Liver (tissue), 9 donors: ENCODE results near the gene RAB3B. TPM values are rescaled to one million over a fixed set of nuclear protein-coding genes. Genes with fewer than 3 reads are reported as not detected.

Experiments used
- DNase-seq: peaks from one replicate; pipeline ENCODE4 v3.0.0-alpha.2; 2017; ENCODE audit warnings: low spot score
- H3K27ac ChIP-seq, 2 donors: one replicate each; pipeline ENCODE4 v1.7.0; 2013; ENCODE audit warnings: inconsistent platforms in 2 of 2, low read length in 2 of 2, control low read depth in 1 of 2, low read depth in 1 of 2, mild to moderate bottlenecking in 1 of 2
- H3K27me3 ChIP-seq, 4 donors: one replicate each; pipeline versions ENCODE4 v1.6.1 to v1.7.0; 2013; ENCODE audit warnings: low read length in 3 of 4, inconsistent platforms in 1 of 4, mild to moderate bottlenecking in 1 of 4, moderate library complexity in 1 of 4; ENCODE audit not compliant: control insufficient read depth in 4 of 4, insufficient read depth in 4 of 4
- H3K36me3 ChIP-seq, 4 donors: one replicate each; pipeline versions ENCODE4 v1.6.1 to v1.7.0; 2013; ENCODE audit warnings: low read length in 3 of 4, mild to moderate bottlenecking in 3 of 4, low read depth in 1 of 4, moderate library complexity in 1 of 4; ENCODE audit not compliant: control insufficient read depth in 4 of 4, insufficient read depth in 3 of 4
- H3K4me1 ChIP-seq, 4 donors: one replicate each; pipeline versions ENCODE4 v1.6.1 to v1.7.0; 2013; ENCODE audit warnings: low read length in 3 of 4, mild to moderate bottlenecking in 3 of 4, moderate library complexity in 1 of 4; ENCODE audit not compliant: control insufficient read depth in 4 of 4, insufficient read depth in 4 of 4
- H3K4me3 ChIP-seq, 3 donors: one replicate each; pipeline versions ENCODE4 v1.6.1 to v1.7.0; 2013; ENCODE audit warnings: low read length in 3 of 3, control low read depth in 1 of 3, low read depth in 1 of 3, mild to moderate bottlenecking in 1 of 3
- H3K9ac ChIP-seq, 2 donors: one replicate each; pipeline ENCODE4 v1.7.0; 2013; ENCODE audit warnings: low read length in 2 of 2, mild to moderate bottlenecking in 2 of 2, moderate library complexity in 2 of 2, control low read depth in 1 of 2, low read depth in 1 of 2
- H3K9me3 ChIP-seq, 4 donors: one replicate each; pipeline versions ENCODE4 v1.6.1 to v1.7.0; 2013; ENCODE audit warnings: low read length in 3 of 4; ENCODE audit not compliant: control insufficient read depth in 4 of 4
- EGR1 ChIP-seq, 2 donors: IDR thresholded peaks; 2 replicates each; pipeline ENCODE4 v1.6.1; 2016 to 2018; ENCODE audit warnings: antibody characterized with exemption in 2 of 2, low read depth in 2 of 2
- FOXA1 ChIP-seq: IDR thresholded peaks from 2 replicates; pipeline ENCODE4 v1.6.1; 2016; ENCODE audit warnings: antibody characterized with exemption
- FOXA2 ChIP-seq: IDR thresholded peaks from 2 replicates; pipeline ENCODE4 v1.6.1; 2016; ENCODE audit warnings: antibody characterized with exemption
- GABPA ChIP-seq, 2 donors: IDR thresholded peaks in 1 of 2; conservative IDR thresholded peaks in 1 of 2; 2 replicates each; pipeline ENCODE4 v1.6.1; 2016; ENCODE audit warnings: antibody characterized with exemption in 2 of 2, mild to moderate bottlenecking in 1 of 2, moderate library complexity in 1 of 2
- HNF4A ChIP-seq, 2 donors: conservative IDR thresholded peaks; 2 replicates each; pipeline ENCODE4 v1.6.1; 2016; ENCODE audit warnings: antibody characterized with exemption in 2 of 2, mild to moderate bottlenecking in 2 of 2
- HNF4G ChIP-seq: IDR thresholded peaks from 2 replicates; pipeline ENCODE4 v1.6.1; 2016; ENCODE audit warnings: antibody characterized with exemption
- RXRA ChIP-seq, 2 donors: IDR thresholded peaks; 2 replicates each; pipeline ENCODE4 v1.6.1; 2017 to 2018; ENCODE audit warnings: antibody characterized with exemption in 2 of 2, mild to moderate bottlenecking in 1 of 2
- SP1 ChIP-seq: IDR thresholded peaks from 2 replicates; pipeline ENCODE4 v1.6.1; 2018; ENCODE audit warnings: antibody characterized with exemption, mild to moderate bottlenecking
- TAF1 ChIP-seq: conservative IDR thresholded peaks from 2 replicates; pipeline ENCODE4 v1.6.1; 2016; ENCODE audit warnings: antibody characterized with exemption, mild to moderate bottlenecking
- WGBS: extraction: QIAGEN DNeasy Blood & Tissue Kit; methylation state at CpG from one replicate; pipeline ENCODE4 v1.1.7; 2013; 5-methylcytosine and 5-hydroxymethylcytosine counted together
- polyA plus RNA-seq, 2 donors: library from polyadenylated mRNA; stranded (reverse) in 1 of 2; unstranded in 1 of 2; fragments of 200-250 nt in 1 of 2; fragments of >200 nt in 1 of 2; fragmentation: Nextera tagmentation in 1 of 2; extraction: Ambion mirVana in 1 of 2; gene quantifications; one replicate each; pipeline versions ENCODE4 v1.2.1 to v1.2.3, GENCODE V29; 2013 to 2015
- total RNA-seq, 2 donors: library from RNA; depleted of rRNA; stranded (reverse); fragments of >200 nt; gene quantifications; one replicate each; pipeline ENCODE4 v1.2.3, GENCODE V29; 2014
- TF ChIP-seq, protein P1 (sequence below): IDR thresholded peaks from 2 replicates; pipeline ENCODE4 v1.6.1; 2016; ENCODE audit warnings: antibody characterized with exemption
- TF ChIP-seq, protein P2 (sequence below): IDR thresholded peaks from 2 replicates; pipeline ENCODE4 v1.6.1; 2016; ENCODE audit warnings: antibody characterized with exemption
- TF ChIP-seq, protein P3 (sequence below): IDR thresholded peaks from 2 replicates; pipeline ENCODE4 v1.6.1; 2016; ENCODE audit warnings: antibody characterized with exemption, mild to moderate bottlenecking
- TF ChIP-seq, protein P4 (sequence below): IDR thresholded peaks from 2 replicates; pipeline ENCODE4 v1.6.1; 2016; ENCODE audit warnings: antibody characterized with exemption
- TF ChIP-seq, protein P5 (sequence below): fragments of 150-350 bp; IDR thresholded peaks from 2 replicates; pipeline ENCODE4 v1.5.1; 2017; ENCODE audit warnings: improper control_type of control experiment, low read depth, low read length; ENCODE audit not compliant: missing input control
- donor health status: healthy.
- donor health status: healthy.
- donor health status: healthy.
- donor health status: healthy.
- donor health status: healthy.

Gene RAB3B
- total and polyA plus RNA-seq, 4 donors: 0.17 to 5.4 (median 0.32) TPM

DNA sequence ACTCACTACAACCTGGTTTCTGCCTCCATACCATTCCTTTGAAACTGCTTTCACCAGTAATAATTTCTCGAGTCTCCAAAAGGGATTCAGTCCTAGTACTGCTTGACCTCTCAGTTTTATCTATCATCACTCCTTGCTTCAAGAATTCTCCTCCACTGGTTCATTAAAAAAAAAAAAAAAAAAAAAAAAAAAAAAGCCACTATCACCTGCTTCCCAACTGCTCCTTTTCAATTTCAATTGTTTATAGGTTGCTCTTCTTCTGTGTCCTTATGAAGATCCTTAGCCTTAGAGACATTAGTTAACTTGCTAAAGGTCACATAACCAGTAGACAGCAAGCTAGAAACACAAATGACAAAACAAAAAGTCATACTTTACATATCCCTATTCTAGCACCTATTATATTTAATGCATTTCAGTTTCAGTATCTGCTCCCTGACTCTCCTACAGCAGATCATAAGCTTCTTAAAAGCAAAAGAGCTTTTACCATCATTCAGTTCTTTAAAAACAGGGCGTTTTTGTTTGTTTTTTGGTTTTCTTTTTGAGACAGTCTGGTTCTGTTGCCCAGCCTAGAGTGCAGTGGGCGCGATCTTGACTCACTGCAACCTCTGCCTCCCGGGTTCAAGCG is 119.0 kb downstream of the RAB3B start:
- Histone ChIP-seq H3K27ac (no peak overlapping the region), H3K36me3 (peaks cover 0 to 3% (median 0%) of the 10 kb centered on the region in 4 donors), H3K4me3 (no peak overlapping the region), H3K9ac (no peak overlapping the region), H3K9me3 (no peaks in the 10 kb centered on the region), H3K4me1 (peaks cover 0 to 12% (median 7%) of the 10 kb centered on the region in 4 donors), H3K27me3 (no peaks in the 10 kb centered on the region)
- TF ChIP-seq, protein P1, sequence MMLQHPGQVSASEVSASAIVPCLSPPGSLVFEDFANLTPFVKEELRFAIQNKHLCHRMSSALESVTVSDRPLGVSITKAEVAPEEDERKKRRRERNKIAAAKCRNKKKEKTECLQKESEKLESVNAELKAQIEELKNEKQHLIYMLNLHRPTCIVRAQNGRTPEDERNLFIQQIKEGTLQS: no peak
- TF ChIP-seq, protein P2, sequence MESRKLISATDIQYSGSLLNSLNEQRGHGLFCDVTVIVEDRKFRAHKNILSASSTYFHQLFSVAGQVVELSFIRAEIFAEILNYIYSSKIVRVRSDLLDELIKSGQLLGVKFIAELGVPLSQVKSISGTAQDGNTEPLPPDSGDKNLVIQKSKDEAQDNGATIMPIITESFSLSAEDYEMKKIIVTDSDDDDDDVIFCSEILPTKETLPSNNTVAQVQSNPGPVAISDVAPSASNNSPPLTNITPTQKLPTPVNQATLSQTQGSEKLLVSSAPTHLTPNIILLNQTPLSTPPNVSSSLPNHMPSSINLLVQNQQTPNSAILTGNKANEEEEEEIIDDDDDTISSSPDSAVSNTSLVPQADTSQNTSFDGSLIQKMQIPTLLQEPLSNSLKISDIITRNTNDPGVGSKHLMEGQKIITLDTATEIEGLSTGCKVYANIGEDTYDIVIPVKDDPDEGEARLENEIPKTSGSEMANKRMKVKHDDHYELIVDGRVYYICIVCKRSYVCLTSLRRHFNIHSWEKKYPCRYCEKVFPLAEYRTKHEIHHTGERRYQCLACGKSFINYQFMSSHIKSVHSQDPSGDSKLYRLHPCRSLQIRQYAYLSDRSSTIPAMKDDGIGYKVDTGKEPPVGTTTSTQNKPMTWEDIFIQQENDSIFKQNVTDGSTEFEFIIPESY: no peak
- TF ChIP-seq FOXA1 (no peak), GABPA (IDR thresholded peaks at IDR 0.05 in 1 of 2, conservative IDR thresholded peaks at IDR 0.05 in 1 of 2) (no peak), TAF1 (no peak)
- TF ChIP-seq, protein P3, sequence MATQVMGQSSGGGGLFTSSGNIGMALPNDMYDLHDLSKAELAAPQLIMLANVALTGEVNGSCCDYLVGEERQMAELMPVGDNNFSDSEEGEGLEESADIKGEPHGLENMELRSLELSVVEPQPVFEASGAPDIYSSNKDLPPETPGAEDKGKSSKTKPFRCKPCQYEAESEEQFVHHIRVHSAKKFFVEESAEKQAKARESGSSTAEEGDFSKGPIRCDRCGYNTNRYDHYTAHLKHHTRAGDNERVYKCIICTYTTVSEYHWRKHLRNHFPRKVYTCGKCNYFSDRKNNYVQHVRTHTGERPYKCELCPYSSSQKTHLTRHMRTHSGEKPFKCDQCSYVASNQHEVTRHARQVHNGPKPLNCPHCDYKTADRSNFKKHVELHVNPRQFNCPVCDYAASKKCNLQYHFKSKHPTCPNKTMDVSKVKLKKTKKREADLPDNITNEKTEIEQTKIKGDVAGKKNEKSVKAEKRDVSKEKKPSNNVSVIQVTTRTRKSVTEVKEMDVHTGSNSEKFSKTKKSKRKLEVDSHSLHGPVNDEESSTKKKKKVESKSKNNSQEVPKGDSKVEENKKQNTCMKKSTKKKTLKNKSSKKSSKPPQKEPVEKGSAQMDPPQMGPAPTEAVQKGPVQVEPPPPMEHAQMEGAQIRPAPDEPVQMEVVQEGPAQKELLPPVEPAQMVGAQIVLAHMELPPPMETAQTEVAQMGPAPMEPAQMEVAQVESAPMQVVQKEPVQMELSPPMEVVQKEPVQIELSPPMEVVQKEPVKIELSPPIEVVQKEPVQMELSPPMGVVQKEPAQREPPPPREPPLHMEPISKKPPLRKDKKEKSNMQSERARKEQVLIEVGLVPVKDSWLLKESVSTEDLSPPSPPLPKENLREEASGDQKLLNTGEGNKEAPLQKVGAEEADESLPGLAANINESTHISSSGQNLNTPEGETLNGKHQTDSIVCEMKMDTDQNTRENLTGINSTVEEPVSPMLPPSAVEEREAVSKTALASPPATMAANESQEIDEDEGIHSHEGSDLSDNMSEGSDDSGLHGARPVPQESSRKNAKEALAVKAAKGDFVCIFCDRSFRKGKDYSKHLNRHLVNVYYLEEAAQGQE: no peak
- TF ChIP-seq, protein P4, sequence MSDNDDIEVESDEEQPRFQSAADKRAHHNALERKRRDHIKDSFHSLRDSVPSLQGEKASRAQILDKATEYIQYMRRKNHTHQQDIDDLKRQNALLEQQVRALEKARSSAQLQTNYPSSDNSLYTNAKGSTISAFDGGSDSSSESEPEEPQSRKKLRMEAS: no peak
- DNase-seq: no peak
- 95% methylated on average over 6 of the region's 6 CpGs for WGBS

DNA sequence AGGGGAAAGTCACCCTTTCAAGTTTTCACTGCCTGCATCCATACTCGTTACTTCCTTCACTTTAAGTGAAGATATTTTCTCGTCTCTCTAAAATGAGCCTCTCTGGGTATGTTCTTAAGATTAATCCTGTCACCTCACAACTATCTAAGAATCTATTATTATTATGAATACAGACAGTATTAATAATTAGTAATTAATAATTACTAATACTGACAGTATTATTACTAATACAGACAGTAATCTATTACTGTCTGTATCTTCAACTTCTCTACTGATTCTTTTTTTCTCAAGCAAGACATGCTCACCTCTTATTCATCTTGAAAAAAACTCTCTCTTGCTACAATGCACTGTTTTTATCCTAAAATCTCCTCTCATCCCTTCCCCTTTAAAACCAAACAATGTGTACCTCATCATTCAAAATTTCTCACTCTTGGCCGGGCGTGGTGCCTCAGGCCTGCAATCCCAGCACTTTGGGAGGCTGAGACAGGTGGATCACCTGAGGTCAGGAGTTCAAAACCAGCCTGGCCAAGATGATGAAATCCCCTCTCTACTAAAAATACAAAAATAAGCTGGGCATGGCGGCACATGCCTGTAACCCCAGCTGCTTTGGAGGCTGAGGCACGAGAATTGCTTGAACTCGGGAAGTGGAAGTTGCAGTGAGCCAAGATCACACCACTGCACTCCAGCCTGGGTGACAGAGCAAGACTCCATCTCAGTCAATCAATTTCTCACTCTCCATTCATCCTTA is 119.7 kb downstream of the RAB3B start:
- Histone ChIP-seq H3K4me3 (no peak overlapping the region), H3K4me1 (peaks cover 0 to 8% (median 3%) of the 10 kb centered on the region in 4 donors), H3K9ac (no peak overlapping the region), H3K27ac (no peak overlapping the region), H3K36me3 (peaks cover 0 to 3% (median 0%) of the 10 kb centered on the region in 4 donors), H3K27me3 (no peaks in the 10 kb centered on the region), H3K9me3 (no peaks in the 10 kb centered on the region)
- DNase-seq: no peak
- TF ChIP-seq RXRA (IDR thresholded peaks at IDR 0.05): no peak
- TF ChIP-seq FOXA2: no peak
- TF ChIP-seq, protein P4: no peak
- no peak for TF ChIP-seq EGR1 (IDR thresholded peaks at IDR 0.05; ENCODE audit: low read depth in 2 of 2)
- no peak for TF ChIP-seq SP1
- TF ChIP-seq, protein P1: no peak
- TF ChIP-seq, protein P2: no peak
- no peak for TF ChIP-seq HNF4G
- no peak for TF ChIP-seq HNF4A (conservative IDR thresholded peaks at IDR 0.05)
- TF ChIP-seq, protein P5, sequence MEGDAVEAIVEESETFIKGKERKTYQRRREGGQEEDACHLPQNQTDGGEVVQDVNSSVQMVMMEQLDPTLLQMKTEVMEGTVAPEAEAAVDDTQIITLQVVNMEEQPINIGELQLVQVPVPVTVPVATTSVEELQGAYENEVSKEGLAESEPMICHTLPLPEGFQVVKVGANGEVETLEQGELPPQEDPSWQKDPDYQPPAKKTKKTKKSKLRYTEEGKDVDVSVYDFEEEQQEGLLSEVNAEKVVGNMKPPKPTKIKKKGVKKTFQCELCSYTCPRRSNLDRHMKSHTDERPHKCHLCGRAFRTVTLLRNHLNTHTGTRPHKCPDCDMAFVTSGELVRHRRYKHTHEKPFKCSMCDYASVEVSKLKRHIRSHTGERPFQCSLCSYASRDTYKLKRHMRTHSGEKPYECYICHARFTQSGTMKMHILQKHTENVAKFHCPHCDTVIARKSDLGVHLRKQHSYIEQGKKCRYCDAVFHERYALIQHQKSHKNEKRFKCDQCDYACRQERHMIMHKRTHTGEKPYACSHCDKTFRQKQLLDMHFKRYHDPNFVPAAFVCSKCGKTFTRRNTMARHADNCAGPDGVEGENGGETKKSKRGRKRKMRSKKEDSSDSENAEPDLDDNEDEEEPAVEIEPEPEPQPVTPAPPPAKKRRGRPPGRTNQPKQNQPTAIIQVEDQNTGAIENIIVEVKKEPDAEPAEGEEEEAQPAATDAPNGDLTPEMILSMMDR: no peak
- TF ChIP-seq GABPA (IDR thresholded peaks at IDR 0.05 in 1 of 2, conservative IDR thresholded peaks at IDR 0.05 in 1 of 2): no peak
- TF ChIP-seq, protein P3: no peak
- 92% methylated on average over 7 of the region's 7 CpGs for WGBS
